ENCODE data around the gene AK5. TPM values are rescaled to one million over a fixed set of nuclear protein-coding genes. Genes with fewer than 3 reads are reported as not detected.

Gene AK5
- total RNA-seq, 1 donor from 2014 or later, result 1.8 TPM

DNA sequence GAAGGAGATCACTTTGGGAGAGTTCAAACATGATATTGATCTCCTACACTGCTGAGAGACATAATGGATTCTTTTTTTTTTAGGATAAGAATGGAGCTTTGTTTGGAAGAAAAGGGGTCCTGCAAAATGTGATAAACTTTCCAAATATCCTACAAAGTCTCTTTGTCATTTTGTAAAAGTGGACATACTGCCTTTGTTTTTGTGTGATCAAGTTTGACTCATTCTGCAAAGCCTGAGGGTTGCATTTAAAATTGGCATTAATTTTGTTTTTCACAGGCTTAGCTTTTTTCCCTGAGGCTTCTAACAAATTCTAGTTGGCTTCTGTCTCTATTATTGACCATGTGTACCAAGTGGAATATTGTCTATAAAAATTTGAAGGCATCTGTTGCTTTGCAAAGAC lies 113.2 kb downstream of the AK5 start:
- Histone ChIP-seq H3K4me3 (ENCODE audit: low read depth, low read length) (no peak overlapping the region), H3K27me3 (ENCODE audit: control insufficient read depth, insufficient read depth, low read length) (no peaks in the 10 kb centered on the region), H3K36me3 (ENCODE audit: control insufficient read depth, insufficient read depth, low read length) (no peaks in the 10 kb centered on the region)
- DNase-seq (ENCODE audit: low read depth), result no peak
- TF ChIP-seq, protein P1, sequence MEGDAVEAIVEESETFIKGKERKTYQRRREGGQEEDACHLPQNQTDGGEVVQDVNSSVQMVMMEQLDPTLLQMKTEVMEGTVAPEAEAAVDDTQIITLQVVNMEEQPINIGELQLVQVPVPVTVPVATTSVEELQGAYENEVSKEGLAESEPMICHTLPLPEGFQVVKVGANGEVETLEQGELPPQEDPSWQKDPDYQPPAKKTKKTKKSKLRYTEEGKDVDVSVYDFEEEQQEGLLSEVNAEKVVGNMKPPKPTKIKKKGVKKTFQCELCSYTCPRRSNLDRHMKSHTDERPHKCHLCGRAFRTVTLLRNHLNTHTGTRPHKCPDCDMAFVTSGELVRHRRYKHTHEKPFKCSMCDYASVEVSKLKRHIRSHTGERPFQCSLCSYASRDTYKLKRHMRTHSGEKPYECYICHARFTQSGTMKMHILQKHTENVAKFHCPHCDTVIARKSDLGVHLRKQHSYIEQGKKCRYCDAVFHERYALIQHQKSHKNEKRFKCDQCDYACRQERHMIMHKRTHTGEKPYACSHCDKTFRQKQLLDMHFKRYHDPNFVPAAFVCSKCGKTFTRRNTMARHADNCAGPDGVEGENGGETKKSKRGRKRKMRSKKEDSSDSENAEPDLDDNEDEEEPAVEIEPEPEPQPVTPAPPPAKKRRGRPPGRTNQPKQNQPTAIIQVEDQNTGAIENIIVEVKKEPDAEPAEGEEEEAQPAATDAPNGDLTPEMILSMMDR (IDR thresholded peaks at IDR 0.05; ENCODE audit: insufficient read depth, low read length, poor library complexity, severe bottlenecking), result no peak

GRCh38 chr1:77398152-77398551 lies 116.3 kb downstream of the AK5 start:
- H3K36me3 ChIP-seq (ENCODE audit: control insufficient read depth, insufficient read depth, low read length), result no peaks in the 10 kb centered on the region
- no peaks in the 10 kb centered on the region for H3K27me3 ChIP-seq (ENCODE audit: control insufficient read depth, insufficient read depth, low read length)
- no peak for DNase-seq (ENCODE audit: low read depth)
- no peak overlapping the region for H3K4me3 ChIP-seq (ENCODE audit: low read depth, low read length)
- TF ChIP-seq, protein P1 (IDR thresholded peaks at IDR 0.05; ENCODE audit: insufficient read depth, low read length, poor library complexity, severe bottlenecking), result no peak

DNA sequence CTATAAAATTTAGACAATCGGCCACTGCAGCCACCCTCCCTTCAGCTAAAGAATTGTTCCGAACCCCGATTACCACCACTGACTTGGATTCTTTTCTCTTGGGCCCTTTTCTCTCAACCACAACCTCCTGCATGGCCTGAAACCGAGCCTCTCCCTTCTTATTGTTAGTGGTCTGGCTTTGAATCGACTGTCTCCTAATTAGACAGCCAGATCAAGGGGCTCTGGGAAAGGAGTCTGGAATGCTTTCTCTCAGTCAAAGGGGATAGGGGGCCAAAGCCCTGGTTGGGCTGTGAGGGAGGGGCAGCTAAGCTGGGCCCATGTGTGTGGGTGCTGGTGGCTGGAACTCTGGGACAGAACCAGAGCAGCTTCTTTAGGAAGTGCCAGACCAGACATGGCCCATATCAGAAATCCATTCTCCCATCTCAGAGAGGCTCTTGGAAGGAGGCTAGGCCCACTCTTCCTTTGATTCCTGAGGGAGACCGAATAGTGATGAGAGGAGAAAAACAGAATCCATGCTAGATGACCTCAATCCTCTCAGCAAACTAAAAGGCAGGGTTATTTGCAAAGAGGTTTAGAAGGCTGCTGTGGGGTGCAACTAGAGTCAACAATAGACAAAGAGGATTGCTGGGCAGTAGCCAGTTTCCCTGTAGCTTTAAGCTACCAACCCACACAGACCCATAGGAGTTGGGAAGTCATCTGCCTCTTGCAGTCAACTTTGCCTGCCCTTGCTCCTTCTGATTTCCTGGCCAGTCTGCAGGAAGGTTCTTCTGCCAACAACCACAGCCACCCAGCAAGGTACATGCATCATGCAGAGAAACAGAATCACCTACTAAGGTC lies 117.6 kb downstream of the AK5 start:
- Histone ChIP-seq H3K27me3 (ENCODE audit: control insufficient read depth, insufficient read depth, low read length) (no peaks in the 10 kb centered on the region), H3K36me3 (ENCODE audit: control insufficient read depth, insufficient read depth, low read length) (no peaks in the 10 kb centered on the region), H3K4me3 (ENCODE audit: low read depth, low read length) (no peak overlapping the region)
- TF ChIP-seq, protein P1 (IDR thresholded peaks at IDR 0.05; ENCODE audit: insufficient read depth, low read length, poor library complexity, severe bottlenecking), result no peak
- no peak for DNase-seq (ENCODE audit: low read depth)

DNA sequence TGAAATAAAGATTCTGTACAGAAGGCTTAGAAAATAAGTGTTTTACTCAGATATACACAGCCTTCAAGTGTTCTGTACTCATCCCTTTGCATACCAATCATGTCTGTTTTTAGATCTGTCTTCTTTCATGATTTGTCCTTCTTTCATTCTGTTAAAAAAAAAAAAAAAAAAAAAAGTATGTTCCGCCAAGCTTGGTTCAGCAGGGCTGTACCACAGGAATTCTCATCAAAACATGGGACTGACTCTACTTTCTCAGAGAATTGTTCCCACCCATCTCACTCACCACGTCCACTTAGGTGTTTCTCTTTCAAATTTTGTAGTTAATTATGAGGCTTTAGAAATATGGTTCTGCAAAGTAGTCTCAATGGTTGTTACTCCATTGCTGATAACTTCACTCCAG lies 119.0 kb downstream of the AK5 start:
- no peak for DNase-seq (ENCODE audit: low read depth)
- Histone ChIP-seq H3K27me3 (ENCODE audit: control insufficient read depth, insufficient read depth, low read length) (no peaks in the 10 kb centered on the region), H3K4me3 (ENCODE audit: low read depth, low read length) (no peak overlapping the region), H3K36me3 (ENCODE audit: control insufficient read depth, insufficient read depth, low read length) (no peaks in the 10 kb centered on the region)
- TF ChIP-seq, protein P1 (IDR thresholded peaks at IDR 0.05; ENCODE audit: insufficient read depth, low read length, poor library complexity, severe bottlenecking), result no peak

DNA sequence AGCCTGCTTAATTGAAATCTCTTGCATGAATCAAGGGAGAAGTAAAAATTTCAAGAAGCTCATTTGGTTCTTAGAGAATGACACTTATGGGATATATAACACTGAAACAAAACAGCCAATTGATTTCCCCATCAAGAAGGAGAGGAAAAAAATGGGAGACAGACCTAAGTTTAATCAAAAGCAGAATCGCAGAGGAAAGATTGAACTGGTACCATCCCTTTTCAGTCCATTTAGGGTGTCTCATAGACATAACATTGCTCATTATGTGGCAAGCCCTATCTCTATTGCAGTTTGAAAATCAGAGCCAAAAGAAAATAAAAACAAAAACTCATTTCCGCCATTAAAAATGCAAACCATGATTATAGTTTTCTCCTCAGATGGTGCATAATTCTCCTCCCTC lies 119.6 kb downstream of the AK5 start:
- Histone ChIP-seq H3K4me3 (ENCODE audit: low read depth, low read length) (no peak overlapping the region), H3K36me3 (ENCODE audit: control insufficient read depth, insufficient read depth, low read length) (no peaks in the 10 kb centered on the region), H3K27me3 (ENCODE audit: control insufficient read depth, insufficient read depth, low read length) (no peaks in the 10 kb centered on the region)
- DNase-seq (ENCODE audit: low read depth), result no peak
- TF ChIP-seq, protein P1 (IDR thresholded peaks at IDR 0.05; ENCODE audit: insufficient read depth, low read length, poor library complexity, severe bottlenecking), result no peak

DNA sequence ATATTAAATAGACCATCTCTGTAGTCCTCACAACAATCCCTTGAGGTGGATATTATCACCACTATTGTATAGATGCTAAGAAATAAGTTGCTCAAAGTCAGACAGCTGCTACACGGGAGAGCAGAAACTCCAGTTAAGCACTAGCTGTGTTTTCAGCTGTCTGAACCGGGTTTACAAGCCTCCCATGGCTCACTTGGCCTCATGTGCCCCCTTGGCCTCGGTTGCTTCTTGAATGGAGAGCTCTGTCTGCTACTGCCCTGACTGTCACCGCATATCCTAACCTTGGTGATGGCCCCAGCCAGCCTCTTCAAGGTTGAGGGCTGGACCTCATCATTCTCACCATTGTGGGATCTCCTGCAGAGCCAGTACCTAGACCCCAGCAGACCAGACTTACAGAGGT lies 123.4 kb downstream of the AK5 start:
- Histone ChIP-seq H3K36me3 (ENCODE audit: control insufficient read depth, insufficient read depth, low read length) (no peaks in the 10 kb centered on the region), H3K4me3 (ENCODE audit: low read depth, low read length) (no peak overlapping the region), H3K27me3 (ENCODE audit: control insufficient read depth, insufficient read depth, low read length) (no peaks in the 10 kb centered on the region)
- TF ChIP-seq, protein P1 (IDR thresholded peaks at IDR 0.05; ENCODE audit: insufficient read depth, low read length, poor library complexity, severe bottlenecking), result no peak
- no peak for DNase-seq (ENCODE audit: low read depth)

Data from kidney epithelial cell (primary cell).